Effector CD8-positive, alpha-beta T cell (primary cell): ENCODE results near the gene RUNX2.

ENCODE experiments used
- DNase-seq: peaks from one replicate; lab custom pipeline; 2025; lab: John Stamatoyannopoulos, UW

Gene RUNX2

GRCh38 chr6:45351076-45351475 is 22.9 kb downstream of the RUNX2 start:
- DNase-seq = no peak

DNA sequence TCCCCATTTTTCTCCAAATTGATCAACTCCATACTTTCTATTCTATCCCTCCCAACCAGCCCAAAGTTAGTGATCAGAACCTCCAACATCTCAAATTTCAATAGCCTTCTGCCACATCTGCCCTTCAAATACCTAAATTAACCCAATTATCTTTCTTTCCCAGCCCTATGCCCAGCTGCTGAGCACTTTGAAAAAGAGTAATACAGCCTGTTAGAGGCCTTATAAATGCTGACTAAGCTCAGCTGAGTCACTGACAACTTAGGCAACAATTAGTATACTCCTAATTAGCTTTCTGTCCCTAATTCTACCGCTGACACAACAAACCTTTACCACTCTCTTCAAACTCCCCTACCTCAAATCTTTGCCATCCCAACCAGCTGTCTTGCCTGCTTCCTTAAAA is 23.5 kb downstream of the RUNX2 start:
- no peak for DNase-seq

DNA sequence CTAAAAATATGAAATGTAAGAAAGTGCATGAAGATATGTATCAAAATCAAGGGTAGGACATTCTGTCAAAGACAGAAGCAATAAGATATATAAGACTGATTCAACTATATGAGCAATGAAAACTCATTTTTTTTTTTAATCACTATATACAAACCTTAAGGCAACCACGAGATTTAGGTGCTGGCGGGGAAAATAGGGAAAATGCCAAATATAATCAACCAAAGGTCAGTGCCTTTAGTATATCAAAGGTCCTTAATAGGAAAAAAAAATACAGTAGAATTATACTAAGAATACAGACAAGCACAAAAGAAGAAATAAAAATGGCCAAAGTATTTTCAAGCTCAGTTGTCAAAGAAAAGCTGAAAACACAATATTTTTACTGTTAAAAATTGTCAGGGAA is 25.5 kb downstream of the RUNX2 start:
- DNase-seq = no peak

DNA sequence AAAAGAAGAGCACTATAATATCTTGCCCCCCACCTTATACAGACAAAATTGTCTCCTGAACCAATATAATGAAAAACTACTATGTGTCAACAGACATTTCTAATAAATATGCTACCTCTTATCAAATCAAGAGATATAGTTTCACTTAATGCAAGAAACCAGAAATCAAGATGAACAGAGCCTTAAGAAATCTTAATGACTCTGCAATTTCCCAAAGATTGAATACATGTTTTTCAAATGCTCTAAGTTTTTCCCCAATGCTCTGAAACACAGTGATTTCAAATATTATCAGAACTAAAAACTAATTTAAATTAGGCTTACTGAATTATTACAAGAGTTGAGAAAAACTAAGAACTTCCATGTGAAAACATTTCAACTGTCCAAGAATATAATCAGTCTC is 36.3 kb downstream of the RUNX2 start:
- DNase-seq = no peak

DNA sequence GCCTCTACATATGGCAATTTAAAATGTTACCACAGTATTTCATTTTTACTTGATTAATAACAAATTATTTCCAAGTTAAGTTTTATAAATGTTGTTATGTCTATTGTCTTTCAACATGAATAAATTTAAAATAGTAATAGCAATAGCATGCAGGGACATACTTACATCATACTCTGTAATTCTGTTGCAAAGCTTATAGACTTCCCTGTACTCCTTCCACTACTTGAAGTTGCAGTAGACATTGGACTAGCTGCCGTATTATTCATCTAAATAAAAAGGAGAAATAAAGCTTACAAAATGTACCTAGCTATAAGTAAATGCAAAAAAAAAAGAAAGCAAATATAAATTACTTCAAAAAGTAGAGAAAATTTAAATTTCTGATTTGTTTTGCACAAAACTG is 36.9 kb downstream of the RUNX2 start:
- DNase-seq = no peak

GRCh38 chr6:45366534-45366933 is 38.4 kb downstream of the RUNX2 start:
- DNase-seq = no peak

DNA sequence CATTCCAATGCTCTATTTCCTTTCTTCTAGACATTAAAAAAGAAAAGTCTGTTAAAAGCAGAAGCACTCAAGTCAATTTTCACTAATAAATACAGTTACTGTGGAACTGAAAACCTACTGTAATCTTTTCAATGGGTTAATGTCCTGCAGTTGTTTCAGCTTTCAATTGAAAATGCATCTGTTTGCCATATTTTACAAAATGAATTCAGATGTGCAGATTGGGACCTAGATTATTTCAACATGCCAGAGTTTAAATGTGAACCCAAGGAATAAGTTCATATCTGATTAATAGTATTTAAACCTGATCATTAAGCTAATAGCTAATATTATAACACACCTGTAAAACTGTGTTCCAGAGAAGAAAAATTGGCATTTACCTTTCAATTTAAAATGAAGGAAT is 39.9 kb downstream of the RUNX2 start:
- no peak for DNase-seq

DNA sequence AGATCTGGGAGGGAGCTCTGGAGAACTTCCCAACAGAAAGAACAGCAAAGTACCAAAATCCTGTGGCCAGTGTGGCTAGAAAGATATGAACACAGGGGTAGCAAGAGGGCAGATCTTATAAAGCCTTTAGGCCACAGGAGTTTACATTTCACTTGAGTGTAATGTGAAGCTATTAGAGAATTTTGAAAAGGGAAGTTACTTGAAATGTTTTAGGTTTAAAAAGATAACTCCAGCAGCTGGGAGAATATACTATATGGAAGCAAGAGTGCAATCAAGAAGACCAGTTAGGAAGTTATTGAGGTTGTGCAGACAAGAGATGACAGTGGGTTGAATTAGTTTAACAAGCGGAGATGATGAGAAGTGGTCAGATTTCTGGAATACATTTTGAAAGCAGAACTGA is 41.7 kb downstream of the RUNX2 start:
- no peak for DNase-seq

GRCh38 chr6:45371924-45372573 is 43.9 kb downstream of the RUNX2 start:
- DNase-seq = no peak

- DNase-seq = no peak
Measured at GRCh38 chr6:45375449-45375848, 47.3 kb downstream of the RUNX2 start.

DNA sequence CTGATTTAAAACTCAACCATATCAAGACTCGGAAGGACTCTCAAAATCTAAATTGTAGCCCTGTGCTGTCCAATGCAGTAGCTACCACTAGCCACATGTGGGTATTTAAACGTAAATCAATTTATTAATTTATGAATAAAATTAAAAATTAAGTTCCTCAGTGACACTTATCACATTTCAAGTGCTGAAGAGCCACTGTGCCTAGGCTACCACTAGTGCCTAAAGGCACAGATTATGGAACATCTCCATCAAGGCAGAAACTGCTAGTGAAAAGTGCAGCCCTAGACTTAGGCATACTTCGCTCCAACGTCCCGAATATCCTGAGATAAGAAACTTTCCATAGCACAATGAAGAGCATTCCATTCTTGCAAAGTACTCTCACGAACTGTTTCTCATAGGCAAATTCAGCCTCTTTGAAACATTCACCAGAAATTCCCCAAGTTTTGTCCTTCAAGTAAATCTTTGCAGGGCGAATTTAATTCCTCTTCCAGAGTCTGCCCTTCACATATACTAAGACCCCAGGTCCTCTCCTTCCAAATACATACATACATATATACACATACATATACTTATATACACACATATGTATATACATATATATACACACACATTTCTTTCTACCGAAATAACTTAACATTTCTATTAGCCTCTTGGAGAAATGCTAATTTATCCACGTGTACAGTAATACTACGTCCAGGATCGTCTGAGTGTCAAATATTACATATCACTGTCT is 48.3 kb downstream of the RUNX2 start:
- no peak for DNase-seq

GRCh38 chr6:45377043-45377553 is 49.0 kb downstream of the RUNX2 start:
- no peak for DNase-seq

GRCh38 chr6:45377554-45378333 is 49.6 kb downstream of the RUNX2 start, which contains the start of gene SUPT3H:
Gene SUPT3H, minus strand, starts transcription at chr6:45377934.
- DNase-seq = peak; percentile 93

DNA sequence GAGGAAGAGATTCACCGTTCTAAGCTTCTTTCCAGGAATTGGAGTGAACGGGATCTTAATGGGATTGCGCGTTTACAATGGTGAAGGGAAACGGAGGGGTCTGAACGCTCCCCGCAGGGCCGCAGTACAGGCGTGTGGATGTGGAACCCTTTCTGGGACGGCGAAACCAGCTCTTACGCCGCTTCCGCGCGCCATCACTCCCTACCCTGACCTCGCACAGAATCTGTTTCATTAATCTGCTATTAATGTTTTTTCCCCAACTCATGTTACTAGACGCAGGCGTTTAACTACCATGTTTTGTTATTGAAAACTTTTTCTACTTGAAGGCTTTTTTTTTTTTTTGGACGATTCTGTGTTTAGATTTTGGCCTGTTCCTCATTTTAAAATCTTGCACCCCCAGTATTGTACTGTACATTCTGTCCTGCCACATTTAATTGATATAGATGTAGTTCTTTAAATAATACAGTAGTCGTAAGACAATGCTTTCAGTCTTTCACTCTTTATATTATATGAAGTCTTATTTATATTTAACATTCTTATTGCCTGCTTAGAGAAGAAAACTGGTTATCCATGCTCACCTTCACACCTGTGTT is 50.3 kb downstream of the RUNX2 start:
- DNase-seq = no peak

DNA sequence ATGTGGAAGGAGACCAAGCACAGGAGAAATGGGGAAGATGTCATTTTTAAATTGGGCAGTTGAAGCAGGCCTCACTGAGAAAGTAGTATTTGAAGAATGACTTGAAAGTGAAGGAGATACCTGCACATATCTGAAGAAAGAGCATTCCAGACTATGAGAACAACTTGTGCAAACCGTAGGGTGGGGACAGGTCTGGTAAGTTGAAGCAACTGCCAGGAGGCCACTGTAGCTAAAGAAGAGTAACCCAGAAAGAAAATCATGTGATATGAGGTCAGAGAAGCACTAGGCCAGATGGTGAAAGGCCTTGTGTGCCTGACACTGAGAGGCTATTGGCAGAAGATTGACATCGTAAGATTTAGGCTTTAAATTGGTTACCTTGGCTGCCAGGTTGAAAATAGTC is 54.3 kb downstream of the RUNX2 start:
- DNase-seq = no peak

DNA sequence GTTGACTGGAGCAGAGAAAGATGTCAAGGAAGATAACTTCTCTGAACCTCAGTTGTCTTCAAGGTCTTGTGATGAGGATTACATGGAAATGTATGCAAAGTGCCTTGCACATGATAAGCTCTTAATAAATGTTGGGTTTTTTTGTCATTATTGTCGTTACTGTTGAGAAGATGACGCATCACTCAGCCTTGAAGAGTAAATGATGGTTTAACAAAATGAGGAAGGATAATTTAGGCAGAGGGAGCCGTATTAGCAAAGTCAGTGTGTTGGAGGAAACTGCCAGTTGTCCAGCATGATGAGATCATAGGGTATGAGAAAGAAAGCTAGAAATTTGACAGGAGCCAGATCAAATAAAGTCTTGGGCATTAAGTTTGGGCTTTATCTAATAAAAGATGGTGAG is 58.4 kb downstream of the RUNX2 start:
- no peak for DNase-seq

GRCh38 chr6:45387236-45387635 is 59.1 kb downstream of the RUNX2 start:
- no peak for DNase-seq

- no peak for DNase-seq
Measured at GRCh38 chr6:45388328-45388727, 60.2 kb downstream of the RUNX2 start.

DNA sequence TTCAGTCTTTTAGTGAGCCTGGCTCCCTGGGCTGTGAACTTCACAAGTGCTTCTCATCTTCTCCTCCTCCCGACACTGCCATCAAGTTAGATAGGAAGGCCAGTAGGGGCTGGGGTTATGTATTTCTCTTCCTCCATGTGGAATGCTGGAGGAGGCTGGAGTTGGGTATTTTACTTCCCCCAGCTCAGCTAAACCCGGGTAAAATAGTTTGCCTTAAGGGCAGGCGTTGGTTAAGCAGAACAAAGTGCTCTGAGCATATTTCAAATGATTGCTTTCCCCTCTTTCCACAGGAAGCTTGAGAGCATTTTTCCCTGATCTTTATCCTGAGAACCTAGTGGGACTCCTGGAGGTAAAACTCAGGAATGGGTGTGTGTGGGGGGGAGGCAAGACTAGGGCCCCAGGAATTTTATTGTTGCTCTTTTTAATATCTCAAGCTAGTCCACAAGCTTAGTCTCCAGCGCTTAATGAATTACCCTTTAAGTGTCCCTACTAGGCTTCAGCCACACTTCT is 66.5 kb downstream of the RUNX2 start:
- no peak for DNase-seq

GRCh38 chr6:45398075-45398813 is 70.1 kb downstream of the RUNX2 start:
- DNase-seq = no peak

- DNase-seq = no peak
Measured at GRCh38 chr6:45400021-45400420, 71.9 kb downstream of the RUNX2 start.
